Kidney capillary endothelial cell (primary cell): Measurements from ENCODE around the gene NXN.
"Not testable (repeated sequence)": the region's sequence is repeated elsewhere in the genome, so short reads cannot be mapped to it uniquely, and the experiment has no call there.

ENCODE experiments used
- DNase-seq: peaks from one replicate; pipeline ENCODE4 v3.0.0-alpha.2; 2018; ENCODE audit warnings: low spot score

Gene NXN

GRCh38 chr17:953767-954166, 25.8 kb downstream of the NXN start:
- DNase-seq: no peak

GRCh38 chr17:952592-952991, 27.0 kb downstream of the NXN start:
- not testable (repeated sequence) for DNase-seq

- no peak for DNase-seq
These were observed 28.0 kb downstream of the NXN start for GRCh38 chr17:951325-952132.

GRCh38 chr17:949623-950303, 29.8 kb downstream of the NXN start:
- no peak for DNase-seq

- no peak for DNase-seq
These were observed 31.2 kb downstream of the NXN start for GRCh38 chr17:948284-948852.

GRCh38 chr17:946510-947236, 32.9 kb downstream of the NXN start:
- no peak for DNase-seq

GRCh38 chr17:945672-946071, 33.9 kb downstream of the NXN start:
- no peak for DNase-seq

GRCh38 chr17:944266-944826, 35.2 kb downstream of the NXN start:
- DNase-seq: no peak

- no peak for DNase-seq
These were observed 44.1 kb downstream of the NXN start for GRCh38 chr17:935485-935884.

GRCh38 chr17:933312-934073, 46.1 kb downstream of the NXN start:
- peak; percentile 36 for DNase-seq

GRCh38 chr17:930258-930657, 49.3 kb downstream of the NXN start:
- DNase-seq: no peak

- DNase-seq: no peak
These were observed 50.0 kb downstream of the NXN start for GRCh38 chr17:929586-929985.

GRCh38 chr17:927611-928461, 51.7 kb downstream of the NXN start:
- DNase-seq: no peak

GRCh38 chr17:925817-926216, 53.8 kb downstream of the NXN start:
- no peak for DNase-seq

GRCh38 chr17:924711-925475, 54.7 kb downstream of the NXN start:
- no peak for DNase-seq

GRCh38 chr17:924306-924705, 55.3 kb downstream of the NXN start:
- not testable (repeated sequence) for DNase-seq

- no peak for DNase-seq
These were observed 55.9 kb downstream of the NXN start for GRCh38 chr17:923633-924032.

- no peak for DNase-seq
These were observed 58.4 kb downstream of the NXN start for GRCh38 chr17:921161-921560.

- DNase-seq: no peak
These were observed 59.4 kb downstream of the NXN start for GRCh38 chr17:920190-920589.
